CD4-positive, CD25-positive, alpha-beta regulatory T cell (primary cell): ENCODE measurements around the gene KRT14. TPM values are rescaled to one million over a fixed set of nuclear protein-coding genes. Genes with fewer than 3 reads are reported as not detected.
"Not testable (repeated sequence)": the region's sequence is repeated elsewhere in the genome, so short reads cannot be mapped to it uniquely, and the experiment has no call there.

Source experiments
- ATAC-seq, 2 donors: fragments of 150-1000 bp; cut with Tn5 transposase; one replicate each; pipeline ENCODE4 v1.10.0; 2021; ENCODE audit warnings: low read depth in 2 of 2, moderate number of reproducible peaks in 2 of 2, moderate library complexity in 1 of 2
- DNase-seq, 3 donors: peaks; one replicate each; pipeline versions ENCODE4 v3.0.0 to v3.0.0-alpha.2; 2012 to 2022; ENCODE audit warnings: mixed read lengths in 1 of 3
- H3K27ac ChIP-seq: one replicate; pipeline ENCODE4 v1.7.0; 2013; ENCODE audit warnings: mild to moderate bottlenecking, low read length; ENCODE audit not compliant: insufficient read depth, poor library complexity, severe bottlenecking
- H3K27me3 ChIP-seq: one replicate; pipeline ENCODE4 v1.7.0; 2013; ENCODE audit warnings: low read length; ENCODE audit not compliant: control insufficient read depth, insufficient read depth
- H3K36me3 ChIP-seq: one replicate; pipeline ENCODE4 v1.7.0; 2013; ENCODE audit warnings: mild to moderate bottlenecking, low read length, moderate library complexity; ENCODE audit not compliant: control insufficient read depth, insufficient read depth
- H3K4me1 ChIP-seq: 2 replicates; pipeline ENCODE4 v1.7.0; 2013; ENCODE audit warnings: mild to moderate bottlenecking, low read length; ENCODE audit not compliant: insufficient read depth, control insufficient read depth, poor library complexity, severe bottlenecking
- H3K4me3 ChIP-seq: one replicate; pipeline ENCODE4 v1.7.0; 2013; ENCODE audit warnings: low read depth, mild to moderate bottlenecking, low read length, moderate library complexity
- H3K9me3 ChIP-seq, 2 experiments: 1 replicate in 1 of 2; 2 replicates in 1 of 2; pipeline ENCODE4 v1.7.0; 2013; ENCODE audit warnings: low read length in 2 of 2, mild to moderate bottlenecking in 1 of 2, moderate library complexity in 1 of 2; ENCODE audit not compliant: control insufficient read depth in 2 of 2
- H3K27ac Mint-ChIP-seq, 3 donors: one replicate each; pipeline ENCODE4 v1.8.0; 2020 to 2022; ENCODE audit warnings: mild to moderate bottlenecking in 3 of 3, mixed read lengths in 3 of 3, moderate library complexity in 2 of 3
- H3K27me3 Mint-ChIP-seq: one replicate; pipeline ENCODE4 v1.8.0; 2022; ENCODE audit warnings: mild to moderate bottlenecking, mixed read lengths
- H3K36me3 Mint-ChIP-seq: one replicate; pipeline ENCODE4 v1.8.0; 2020; ENCODE audit warnings: mixed read lengths
- H3K4me1 Mint-ChIP-seq, 4 donors: one replicate each; pipeline ENCODE4 v1.8.0; 2020 to 2022; ENCODE audit warnings: mixed read lengths in 4 of 4, mild to moderate bottlenecking in 1 of 4
- H3K4me3 Mint-ChIP-seq, 4 donors: one replicate each; pipeline ENCODE4 v1.8.0; 2020 to 2022; ENCODE audit warnings: mild to moderate bottlenecking in 4 of 4, mixed read lengths in 4 of 4, moderate library complexity in 3 of 4
- H3K9me3 Mint-ChIP-seq, 7 donors: one replicate each; pipeline ENCODE4 v1.8.0; 2020 to 2022; ENCODE audit warnings: mixed read lengths in 7 of 7, mild to moderate bottlenecking in 3 of 7, moderate library complexity in 2 of 7
- polyA plus RNA-seq, 4 donors: library from polyadenylated mRNA; unstranded; fragments of 300-500 nt; fragmentation: Illumina TruSeq; gene quantifications; one replicate each; pipeline ENCODE4 v1.2.3, GENCODE V29; 2021
- total RNA-seq: library from RNA; stranded (reverse); gene quantifications from one replicate; pipeline ENCODE4 v1.2.3, GENCODE V29; 2022

The KRT14 gene
- total and polyA plus RNA-seq, 5 donors from 2014 or later = not detected

DNA sequence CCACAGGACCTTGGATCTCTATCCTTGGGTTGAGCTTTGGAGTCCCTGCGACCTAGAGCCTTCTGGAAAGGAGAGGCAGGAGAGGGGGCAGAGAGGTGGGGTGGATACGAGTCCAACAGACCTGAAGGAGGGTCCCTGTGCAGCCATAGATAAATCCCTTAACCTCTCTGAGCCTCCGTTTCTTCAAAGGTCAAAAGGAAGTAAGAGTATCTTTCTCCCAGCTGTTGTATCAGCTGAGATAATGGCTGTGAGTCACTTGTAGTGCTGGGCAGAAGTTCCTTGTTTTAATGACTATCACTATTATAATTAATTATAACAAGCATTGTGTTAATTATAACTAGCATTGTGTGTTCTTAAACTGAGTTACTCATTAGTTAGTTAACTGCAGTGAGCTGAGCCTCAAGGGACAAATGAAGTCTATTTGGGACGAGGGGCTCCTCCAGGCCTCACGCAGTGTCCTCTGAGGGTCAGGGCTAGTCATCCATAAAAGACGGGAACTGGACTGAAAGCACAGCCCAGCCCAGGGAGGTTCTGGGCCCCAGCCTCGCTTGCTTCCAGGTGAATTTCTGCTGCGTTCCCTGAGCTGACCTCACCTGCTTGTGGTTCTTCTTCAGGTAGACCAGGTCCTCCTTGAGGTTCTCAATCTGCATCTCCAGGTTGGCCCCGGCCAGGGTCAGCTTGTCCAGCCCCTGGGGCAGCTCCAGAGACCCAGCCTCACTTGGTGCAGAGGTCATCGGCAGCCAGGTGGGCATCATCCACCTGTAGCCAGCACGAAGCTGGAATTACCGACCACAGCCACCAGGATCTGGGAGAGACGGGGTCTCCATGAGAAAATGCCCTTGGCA lies 43.4 kb upstream of the KRT14 start:
- no peak overlapping the region for H3K4me3 ChIP-seq
- H3K27ac Mint-ChIP-seq = no peak overlapping the region
- H3K27me3 Mint-ChIP-seq = no peaks in the 10 kb centered on the region
- ATAC-seq (no peak), DNase-seq (no peak)
- no peaks in the 10 kb centered on the region for H3K9me3 Mint-ChIP-seq
- no peaks in the 10 kb centered on the region for H3K4me1 ChIP-seq
- no peaks in the 10 kb centered on the region for H3K9me3 ChIP-seq
- H3K27ac ChIP-seq = no peak overlapping the region
- H3K4me1 Mint-ChIP-seq = no peaks in the 10 kb centered on the region
- H3K27me3 ChIP-seq = no peaks in the 10 kb centered on the region
- H3K4me3 Mint-ChIP-seq = no peak overlapping the region
- H3K36me3 Mint-ChIP-seq = no peaks in the 10 kb centered on the region
- no peaks in the 10 kb centered on the region for H3K36me3 ChIP-seq

DNA sequence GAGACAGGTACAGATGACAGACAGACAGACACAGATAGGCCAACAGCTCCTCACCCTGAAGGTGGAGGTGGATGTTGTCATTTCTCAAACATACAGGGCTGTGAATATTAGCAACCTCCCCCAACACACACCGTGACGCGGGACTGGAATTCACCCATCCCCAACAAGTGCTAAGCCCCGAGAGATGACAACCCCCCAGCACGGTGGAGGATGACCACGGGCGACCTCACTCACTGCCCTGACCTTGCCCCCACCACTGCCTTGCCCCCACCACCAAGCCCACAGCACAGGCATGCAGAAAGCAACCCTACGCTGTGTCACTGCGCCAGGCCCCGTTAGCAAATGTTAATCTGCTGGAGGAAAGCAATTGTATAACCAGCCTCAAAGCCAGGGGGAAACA lies 42.6 kb upstream of the KRT14 start:
- no peaks in the 10 kb centered on the region for H3K36me3 ChIP-seq
- ATAC-seq (no peak), DNase-seq (no peak)
- H3K27ac Mint-ChIP-seq = no peak overlapping the region
- H3K27ac ChIP-seq = no peak overlapping the region
- H3K4me3 Mint-ChIP-seq = no peak overlapping the region
- no peaks in the 10 kb centered on the region for H3K9me3 ChIP-seq
- no peaks in the 10 kb centered on the region for H3K4me1 Mint-ChIP-seq
- no peaks in the 10 kb centered on the region for H3K27me3 ChIP-seq
- H3K4me3 ChIP-seq = no peak overlapping the region
- H3K9me3 Mint-ChIP-seq = no peaks in the 10 kb centered on the region
- H3K4me1 ChIP-seq = no peaks in the 10 kb centered on the region
- no peaks in the 10 kb centered on the region for H3K36me3 Mint-ChIP-seq
- no peaks in the 10 kb centered on the region for H3K27me3 Mint-ChIP-seq

DNA sequence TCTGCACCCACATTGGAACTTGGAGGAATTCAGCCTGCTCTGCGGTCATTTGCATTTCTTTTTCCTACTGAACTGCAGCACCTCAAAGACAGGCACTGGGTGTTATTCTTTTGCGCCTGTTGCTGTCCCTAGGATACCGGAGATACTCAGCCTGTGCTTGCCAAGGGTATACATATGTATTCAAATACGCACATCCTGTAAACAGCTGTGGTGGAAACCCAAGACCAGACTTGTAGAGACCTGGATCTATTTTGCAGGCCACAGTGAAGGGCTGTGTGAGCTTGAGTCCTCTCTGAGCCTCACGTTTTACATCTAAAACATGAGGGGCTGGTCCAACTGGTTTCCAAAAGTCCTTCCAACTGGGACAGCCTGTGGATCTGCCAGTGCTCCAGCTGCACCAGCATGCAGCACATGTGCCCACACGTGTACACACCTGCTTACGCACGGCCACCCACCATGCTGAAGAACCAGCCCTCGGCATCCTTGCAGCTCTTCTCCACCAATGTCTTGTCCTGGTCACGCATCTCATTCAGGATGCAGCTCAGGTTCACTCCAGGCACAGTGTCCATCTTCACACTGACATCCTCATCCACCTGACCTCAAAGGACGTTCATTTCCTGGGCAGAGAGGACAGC lies 42.0 kb upstream of the KRT14 start:
- H3K36me3 Mint-ChIP-seq, H3K36me3 ChIP-seq, H3K27me3 Mint-ChIP-seq, H3K4me3 Mint-ChIP-seq, H3K9me3 ChIP-seq, ATAC-seq, H3K27ac Mint-ChIP-seq, H3K4me3 ChIP-seq, H3K9me3 Mint-ChIP-seq, H3K4me1 Mint-ChIP-seq, DNase-seq, H3K27ac ChIP-seq, H3K4me1 ChIP-seq, H3K27me3 ChIP-seq: not testable (repeated sequence)

DNA sequence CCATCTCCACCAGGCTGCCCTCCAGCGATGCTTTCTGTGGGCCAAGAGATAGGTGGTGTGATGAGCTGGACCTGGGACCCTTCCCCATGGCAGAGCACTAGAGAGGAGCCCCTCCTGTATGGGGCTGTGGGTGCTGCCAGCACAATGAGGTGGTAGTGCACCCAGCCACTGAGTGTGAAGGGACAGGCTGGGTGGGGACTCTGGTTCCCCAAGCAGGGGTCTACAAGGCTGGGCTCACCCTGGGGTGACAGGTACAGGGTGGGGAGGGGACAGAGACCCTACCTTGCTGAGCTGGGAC lies 41.3 kb upstream of the KRT14 start:
- not testable (repeated sequence) for ATAC-seq, H3K4me1 Mint-ChIP-seq, H3K36me3 ChIP-seq, H3K9me3 ChIP-seq, H3K4me1 ChIP-seq, H3K27me3 Mint-ChIP-seq, DNase-seq, H3K27me3 ChIP-seq, H3K4me3 Mint-ChIP-seq, H3K36me3 Mint-ChIP-seq, H3K4me3 ChIP-seq, H3K27ac ChIP-seq, H3K9me3 Mint-ChIP-seq, H3K27ac Mint-ChIP-seq

DNA sequence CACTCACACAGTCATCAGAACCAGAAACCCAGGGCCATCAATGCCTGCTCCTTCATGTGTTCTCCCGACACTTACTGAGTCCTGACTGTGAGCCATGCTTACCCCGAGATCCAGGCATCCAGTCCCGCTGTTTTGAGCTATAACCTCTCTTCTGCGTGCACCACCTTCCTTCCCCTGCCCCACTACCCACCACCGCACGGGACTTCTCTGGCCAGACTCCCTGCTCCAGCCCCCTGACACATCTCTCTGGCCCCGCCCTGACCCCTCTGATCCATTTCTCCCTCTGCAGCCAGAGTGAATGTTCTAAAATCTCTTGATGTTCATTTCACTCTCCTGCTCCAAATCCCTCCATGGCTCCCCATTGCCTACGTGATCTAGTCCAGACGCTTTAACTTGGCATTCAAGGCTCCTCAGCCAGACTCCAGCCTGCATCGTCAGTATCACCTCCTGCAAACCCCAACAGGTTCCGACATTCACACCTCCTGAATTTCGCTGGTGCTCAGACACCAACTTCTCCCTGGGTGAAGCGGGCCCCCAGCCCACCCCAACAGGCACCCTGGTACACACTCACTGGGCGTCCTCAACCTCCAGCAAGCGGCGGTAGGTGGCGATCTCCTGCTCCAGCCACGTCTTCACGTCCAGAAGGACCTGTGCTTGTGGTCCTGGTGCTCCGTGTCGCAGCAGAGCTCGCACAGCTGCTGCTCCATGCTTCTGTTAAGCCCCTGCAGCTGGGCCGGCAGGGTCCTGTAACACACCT lies 40.8 kb upstream of the KRT14 start:
- no peaks in the 10 kb centered on the region for H3K27me3 ChIP-seq
- no peaks in the 10 kb centered on the region for H3K9me3 Mint-ChIP-seq
- H3K4me1 Mint-ChIP-seq = no peaks in the 10 kb centered on the region
- no peaks in the 10 kb centered on the region for H3K36me3 Mint-ChIP-seq
- no peak overlapping the region for H3K4me3 ChIP-seq
- H3K4me3 Mint-ChIP-seq = no peak overlapping the region
- H3K27me3 Mint-ChIP-seq = no peaks in the 10 kb centered on the region
- peak overlapping the region in 1 of 3 donors; percentile 67 for H3K27ac Mint-ChIP-seq
- no peak overlapping the region for H3K27ac ChIP-seq
- ATAC-seq (no peak), DNase-seq (no peak)
- no peaks in the 10 kb centered on the region for H3K36me3 ChIP-seq
- H3K9me3 ChIP-seq = no peaks in the 10 kb centered on the region
- H3K4me1 ChIP-seq = no peaks in the 10 kb centered on the region

DNA sequence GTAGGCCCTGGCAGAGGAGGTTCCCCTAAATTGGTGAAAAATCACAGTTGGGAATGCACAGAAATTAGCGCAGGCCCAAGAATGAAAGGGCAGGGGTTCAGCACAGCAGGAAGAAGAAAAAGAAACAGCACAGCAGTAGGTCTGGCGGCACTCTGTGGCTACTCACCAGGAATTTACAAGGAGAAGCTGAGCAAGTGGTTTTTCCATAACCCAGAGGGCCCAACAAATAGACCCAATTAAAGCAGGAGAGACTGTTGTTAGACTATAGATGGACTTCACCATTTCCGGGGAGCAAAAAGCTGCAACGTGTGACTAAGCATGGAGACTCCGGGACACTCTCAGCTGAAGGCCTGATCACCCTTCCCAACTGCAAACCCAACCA lies 40.2 kb upstream of the KRT14 start:
- H3K36me3 Mint-ChIP-seq, H3K27me3 ChIP-seq, H3K4me1 Mint-ChIP-seq, H3K27ac ChIP-seq, H3K36me3 ChIP-seq, H3K4me1 ChIP-seq, H3K4me3 Mint-ChIP-seq, ATAC-seq, H3K9me3 ChIP-seq, H3K4me3 ChIP-seq, H3K27me3 Mint-ChIP-seq, H3K27ac Mint-ChIP-seq, H3K9me3 Mint-ChIP-seq, DNase-seq: not testable (repeated sequence)

DNA sequence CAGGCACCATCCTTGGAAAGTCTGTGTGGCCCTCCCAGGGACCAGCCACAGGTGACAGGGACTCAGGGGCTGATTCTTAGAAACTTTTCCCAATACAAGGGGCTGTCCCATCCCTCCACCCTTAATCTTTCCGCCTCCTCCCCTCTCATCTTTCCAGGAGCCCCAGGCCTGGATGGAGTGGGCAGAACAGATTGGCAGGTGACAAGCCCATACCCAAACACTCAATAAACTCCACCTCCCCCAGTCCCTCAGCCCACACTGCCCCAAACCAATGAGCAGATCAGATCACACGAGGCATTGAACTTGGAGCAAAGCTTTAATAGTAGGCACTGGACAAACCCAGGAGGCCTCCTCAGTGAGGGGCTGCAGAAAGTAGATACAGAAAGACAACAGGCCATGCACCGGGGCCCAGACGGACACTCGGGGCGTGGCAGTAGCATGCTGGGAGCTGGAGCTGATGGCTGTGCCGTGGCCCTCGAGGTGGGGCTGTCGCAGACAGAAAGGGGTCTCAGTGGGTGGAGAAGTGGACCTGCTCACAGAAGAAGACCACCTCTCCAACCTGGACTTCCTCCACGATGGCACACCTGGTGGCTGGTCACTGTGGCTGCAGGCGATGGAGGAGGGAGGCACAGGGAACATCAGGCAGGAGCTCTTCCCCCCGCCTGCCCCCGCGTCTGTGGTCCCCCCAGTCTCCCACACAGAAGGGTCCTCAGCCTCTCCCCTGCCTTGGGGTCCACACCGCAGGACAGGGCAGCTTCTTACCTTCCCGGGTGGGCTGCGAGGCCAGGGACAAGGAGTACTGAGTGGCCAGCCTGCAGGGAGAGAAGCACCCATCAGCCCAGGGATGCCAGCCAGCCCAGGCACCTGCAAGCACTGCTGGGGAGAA lies 39.6 kb upstream of the KRT14 start:
- not testable (repeated sequence) for DNase-seq, H3K4me3 Mint-ChIP-seq, ATAC-seq, H3K36me3 ChIP-seq, H3K4me1 ChIP-seq, H3K27ac ChIP-seq, H3K4me3 ChIP-seq, H3K4me1 Mint-ChIP-seq, H3K9me3 ChIP-seq, H3K27me3 Mint-ChIP-seq, H3K36me3 Mint-ChIP-seq, H3K27me3 ChIP-seq, H3K9me3 Mint-ChIP-seq
- H3K27ac Mint-ChIP-seq = peak overlapping the region in 1 of 3 donors; percentile 71
